Breast epithelium (tissue), 4 donors: ENCODE measurements around the gene SULT2B1. TPM values are rescaled to one million over a fixed set of nuclear protein-coding genes. Genes with fewer than 3 reads are reported as not detected.
A peak's percentile ranks its signal among the peaks of the same experiment; 100 is the strongest.

ENCODE experiments used
- DNase-seq, 2 donors: peaks; one replicate each; pipeline ENCODE4 v3.0.0-alpha.2; 2019; ENCODE audit warnings: low spot score in 2 of 2
- H3K27ac ChIP-seq, 2 donors: fragments of 200-600 bp; sonication (generic) in 1 of 2; one replicate each; pipeline ENCODE4 v1.5.1; 2016 to 2019; ENCODE audit warnings: mild to moderate bottlenecking in 1 of 2
- H3K27me3 ChIP-seq, 2 donors: fragments of 200-600 bp; sonication (generic) in 1 of 2; one replicate each; pipeline versions ENCODE4 v1.5.1 to v1.6.0; 2017 to 2019; ENCODE audit warnings: control low read depth in 1 of 2, mild to moderate bottlenecking in 1 of 2
- H3K36me3 ChIP-seq: fragments of 200-600 bp; one replicate; pipeline ENCODE4 v1.5.1; 2019
- H3K4me1 ChIP-seq, 2 donors: fragments of 200-600 bp; sonication (generic); one replicate each; pipeline ENCODE4 v1.5.1; 2016 to 2019; ENCODE audit warnings: control low read depth in 1 of 2
- H3K4me3 ChIP-seq, 3 donors: fragments of 200-600 bp; sonication (generic); 1 replicate in 2 of 3; 2 replicates in 1 of 3; pipeline ENCODE4 v1.5.1; 2016 to 2019; ENCODE audit warnings: mild to moderate bottlenecking in 3 of 3, moderate library complexity in 2 of 3
- H3K9me3 ChIP-seq, 2 donors: fragments of 200-600 bp; sonication (generic) in 1 of 2; one replicate each; pipeline ENCODE4 v1.5.1; 2016 to 2019; ENCODE audit warnings: control low read depth in 1 of 2
- POLR2A ChIP-seq: fragments of 450-650 bp; IDR thresholded peaks from one replicate; pipeline ENCODE4 v1.6.1; 2016; ENCODE audit warnings: antibody characterized with exemption, mild to moderate bottlenecking, moderate library complexity
- POLR2AphosphoS5 ChIP-seq, 3 donors: sonication (generic); formaldehyde crosslinking; IDR thresholded peaks; one replicate each; pipeline ENCODE4 v1.6.1; 2017; ENCODE audit warnings: antibody characterized with exemption in 3 of 3
- intact Hi-C: fragments of 100-400 bp; cut with DNase I; formaldehyde crosslinking; loops from one replicate; pipeline ENCODE4 v1.15.1; 2023; ENCODE audit warnings: low total_unique reads
- total RNA-seq, 3 donors: library from RNA; depleted of rRNA; stranded (reverse); fragments of >200 nt; gene quantifications; one replicate each; pipeline ENCODE4 v1.1.0, GENCODE V29; 2016
- TF ChIP-seq, protein P1 (sequence below), 3 donors: fragments of 450-650 bp; IDR thresholded peaks; one replicate each; pipeline ENCODE4 v1.5.1; 2016 to 2017; ENCODE audit warnings: antibody characterized with exemption in 3 of 3, mild to moderate bottlenecking in 3 of 3, moderate library complexity in 3 of 3

Gene SULT2B1
- total RNA-seq, 3 donors from 2014 or later = 5.6 to 7.5 TPM; not detected in 1

DNA sequence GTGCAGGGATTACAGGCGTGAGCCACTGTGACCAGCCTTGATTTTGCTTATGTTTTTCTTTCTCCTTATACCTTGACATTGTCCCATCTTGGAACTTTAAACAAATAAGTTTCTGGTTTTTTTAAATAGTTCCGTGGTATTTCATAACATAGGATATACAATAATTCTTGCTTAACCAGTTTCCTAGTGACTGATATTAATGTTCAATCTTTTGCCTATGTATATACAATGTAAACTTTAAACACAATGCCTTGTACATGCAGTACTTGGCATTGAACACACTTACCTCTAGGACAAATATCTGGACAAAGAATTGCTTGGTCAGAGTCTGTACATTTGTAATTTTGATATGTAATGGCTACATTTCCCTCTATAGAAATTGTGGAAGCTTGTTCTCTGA, 30.2 kb downstream of the SULT2B1 start:
- H3K4me3 ChIP-seq = no peak overlapping the region
- H3K27ac ChIP-seq = no peak overlapping the region
- no peaks in the 10 kb centered on the region for H3K4me1 ChIP-seq
- H3K27me3 ChIP-seq = no peaks in the 10 kb centered on the region
- H3K36me3 ChIP-seq = no peaks in the 10 kb centered on the region
- TF ChIP-seq POLR2AphosphoS5 (IDR thresholded peaks at IDR 0.05) = no peak
- TF ChIP-seq, protein P1, sequence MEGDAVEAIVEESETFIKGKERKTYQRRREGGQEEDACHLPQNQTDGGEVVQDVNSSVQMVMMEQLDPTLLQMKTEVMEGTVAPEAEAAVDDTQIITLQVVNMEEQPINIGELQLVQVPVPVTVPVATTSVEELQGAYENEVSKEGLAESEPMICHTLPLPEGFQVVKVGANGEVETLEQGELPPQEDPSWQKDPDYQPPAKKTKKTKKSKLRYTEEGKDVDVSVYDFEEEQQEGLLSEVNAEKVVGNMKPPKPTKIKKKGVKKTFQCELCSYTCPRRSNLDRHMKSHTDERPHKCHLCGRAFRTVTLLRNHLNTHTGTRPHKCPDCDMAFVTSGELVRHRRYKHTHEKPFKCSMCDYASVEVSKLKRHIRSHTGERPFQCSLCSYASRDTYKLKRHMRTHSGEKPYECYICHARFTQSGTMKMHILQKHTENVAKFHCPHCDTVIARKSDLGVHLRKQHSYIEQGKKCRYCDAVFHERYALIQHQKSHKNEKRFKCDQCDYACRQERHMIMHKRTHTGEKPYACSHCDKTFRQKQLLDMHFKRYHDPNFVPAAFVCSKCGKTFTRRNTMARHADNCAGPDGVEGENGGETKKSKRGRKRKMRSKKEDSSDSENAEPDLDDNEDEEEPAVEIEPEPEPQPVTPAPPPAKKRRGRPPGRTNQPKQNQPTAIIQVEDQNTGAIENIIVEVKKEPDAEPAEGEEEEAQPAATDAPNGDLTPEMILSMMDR (IDR thresholded peaks at IDR 0.05) = no peak
- TF ChIP-seq POLR2A = no peak
- intact Hi-C loops = no loop called here
- DNase-seq = no peak
- no peaks in the 10 kb centered on the region for H3K9me3 ChIP-seq

DNA sequence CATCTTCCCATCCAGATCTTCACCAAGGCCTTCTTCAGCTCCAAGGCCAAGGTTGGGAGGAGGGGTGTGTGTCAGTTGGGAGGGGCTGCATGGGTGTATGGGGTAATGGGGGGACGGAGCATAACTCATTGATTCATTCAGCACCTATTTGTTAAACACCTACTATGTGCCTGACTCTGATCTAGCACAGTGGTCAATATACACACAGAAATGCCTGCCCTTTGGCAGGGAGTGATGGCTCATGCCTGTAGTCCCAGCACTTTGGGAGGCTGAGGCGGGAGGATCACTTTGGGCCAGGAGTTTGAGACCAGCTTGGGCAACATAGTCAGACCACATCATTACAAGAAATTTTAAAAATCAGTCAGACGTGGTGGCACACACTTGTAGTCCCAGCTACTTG, 35.4 kb downstream of the SULT2B1 start:
- intact Hi-C loops = no loop called here
- no peak overlapping the region for H3K4me3 ChIP-seq
- H3K4me1 ChIP-seq = no peaks in the 10 kb centered on the region
- DNase-seq = no peak
- H3K27ac ChIP-seq = no peak overlapping the region
- TF ChIP-seq POLR2A (no peak), POLR2AphosphoS5 (IDR thresholded peaks at IDR 0.05) (no peak)
- TF ChIP-seq, protein P1 (IDR thresholded peaks at IDR 0.05) = no peak
- H3K36me3 ChIP-seq = no peaks in the 10 kb centered on the region
- no peaks in the 10 kb centered on the region for H3K9me3 ChIP-seq
- H3K27me3 ChIP-seq = no peaks in the 10 kb centered on the region

DNA sequence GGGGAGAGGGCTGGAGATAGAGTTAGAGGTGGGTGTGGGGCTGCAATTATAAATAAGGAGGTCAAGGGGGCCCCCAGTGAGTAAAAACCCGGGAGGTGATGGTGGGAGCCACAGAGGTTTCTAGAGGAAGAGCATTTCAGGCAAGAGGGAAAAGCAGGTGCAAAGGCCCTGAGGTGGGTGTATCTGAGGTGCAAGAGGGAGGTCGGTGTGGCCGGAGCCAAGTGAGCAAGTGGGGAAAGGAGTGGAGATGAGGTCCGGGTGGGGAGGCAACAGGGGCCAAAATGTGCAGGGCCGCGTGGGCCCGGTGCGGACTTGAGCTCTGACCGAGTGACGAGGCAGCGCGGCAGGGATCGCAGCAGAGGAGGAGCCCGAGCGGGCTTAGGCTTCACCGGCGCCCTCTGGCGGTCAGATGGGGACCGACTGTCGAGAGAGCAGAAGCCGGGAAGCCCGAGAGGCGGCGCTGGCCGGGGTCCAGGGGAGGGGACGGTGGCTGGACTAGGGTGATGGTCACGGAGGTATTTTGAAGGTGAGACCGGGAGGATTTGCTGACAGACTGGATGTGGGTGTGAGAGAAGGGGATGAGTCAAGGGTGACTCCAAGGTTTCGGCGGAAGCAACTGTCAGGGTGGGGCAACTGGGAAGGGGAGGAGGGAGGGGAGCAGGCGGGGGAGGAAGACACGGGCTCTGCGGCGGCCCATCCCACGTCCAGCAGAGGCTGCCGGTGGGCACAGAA, 36.9 kb downstream of the SULT2B1 start:
- TF ChIP-seq POLR2A = no peak
- peak; percentile 21 to 42 (median 41) for TF ChIP-seq POLR2AphosphoS5 (IDR thresholded peaks at IDR 0.05)
- TF ChIP-seq, protein P1 (IDR thresholded peaks at IDR 0.05) = peak; percentile 84 to 94 (median 93)
- Histone ChIP-seq H3K27me3 (no peaks in the 10 kb centered on the region), H3K27ac (peak overlapping the region; percentile 2 to 10), H3K9me3 (no peaks in the 10 kb centered on the region), H3K36me3 (no peaks in the 10 kb centered on the region), H3K4me3 (peak overlapping the region; percentile 26 to 60 (median 42)), H3K4me1 (no peaks in the 10 kb centered on the region)
- intact Hi-C loops = no loop called here
- peak; percentile 76 to 86 for DNase-seq

DNA sequence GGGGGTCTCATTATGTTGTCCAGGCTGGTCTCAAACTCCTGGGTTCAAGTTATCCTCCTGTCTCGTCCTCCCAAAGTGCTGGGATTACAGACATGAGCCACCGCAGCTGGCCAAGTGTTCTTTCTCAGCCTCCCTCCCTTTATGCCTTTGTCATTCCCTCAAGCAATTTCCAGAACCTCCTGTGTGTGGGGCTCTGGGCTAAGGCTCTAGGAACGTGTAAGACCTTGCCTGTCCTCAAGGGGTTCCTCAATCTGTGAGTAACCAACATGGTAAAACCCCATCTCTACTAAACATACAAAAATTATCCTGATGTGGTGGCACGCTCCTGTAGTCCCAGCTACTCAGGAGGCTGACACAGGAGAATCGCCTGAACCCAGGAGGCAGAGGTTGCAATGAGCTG, 39.0 kb downstream of the SULT2B1 start:
- no peak for DNase-seq
- intact Hi-C loops = no loop called here
- TF ChIP-seq POLR2A (no peak), POLR2AphosphoS5 (IDR thresholded peaks at IDR 0.05) (no peak)
- no peaks in the 10 kb centered on the region for H3K27me3 ChIP-seq
- no peak overlapping the region for H3K4me3 ChIP-seq
- H3K9me3 ChIP-seq = no peaks in the 10 kb centered on the region
- no peak overlapping the region for H3K27ac ChIP-seq
- H3K4me1 ChIP-seq = no peaks in the 10 kb centered on the region
- no peaks in the 10 kb centered on the region for H3K36me3 ChIP-seq

DNA sequence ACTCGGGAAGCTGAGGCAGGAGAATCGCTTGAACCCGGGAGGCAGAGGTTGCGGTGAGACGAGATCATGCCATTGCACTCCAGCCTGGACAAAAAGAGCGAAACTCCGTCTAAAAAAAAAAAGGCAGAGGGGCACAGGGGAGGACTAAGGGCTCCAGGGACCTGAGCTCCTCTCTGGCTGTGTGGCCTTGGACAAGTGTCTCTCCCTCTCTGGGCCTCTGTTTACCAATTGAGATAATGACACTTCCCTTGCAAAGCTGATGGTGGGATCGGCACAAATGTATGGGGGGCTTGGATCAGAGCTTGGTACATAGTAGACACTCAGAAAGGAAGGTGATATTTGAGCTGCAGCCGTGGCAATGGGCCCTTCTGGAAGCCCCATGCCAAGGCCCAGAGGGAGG, 43.2 kb downstream of the SULT2B1 start:
- no peaks in the 10 kb centered on the region for H3K36me3 ChIP-seq

More for the DNA sequence above, 43.2 kb downstream of the SULT2B1 start:
- DNase-seq = no peak
- intact Hi-C loops = no loop called here
- no peaks in the 10 kb centered on the region for H3K4me1 ChIP-seq
- TF ChIP-seq, protein P1 (IDR thresholded peaks at IDR 0.05) = no peak
- TF ChIP-seq POLR2AphosphoS5 (IDR thresholded peaks at IDR 0.05) (no peak), POLR2A (no peak)
- no peak overlapping the region for H3K4me3 ChIP-seq
- H3K27me3 ChIP-seq = no peaks in the 10 kb centered on the region
- H3K9me3 ChIP-seq = no peaks in the 10 kb centered on the region
- H3K27ac ChIP-seq = no peak overlapping the region
